ENCODE measurements around the gene GJB1.
A peak's percentile ranks its signal among the peaks of the same experiment; 100 is the strongest.

Gene GJB1

GRCh38 chrX:71215338-71215912, 7.6 kb upstream of the GJB1 start:
- DNase-seq, result no peak

- no peak for DNase-seq
These were observed 6.5 kb upstream of the GJB1 start for GRCh38 chrX:71216485-71216884.

- no peak for DNase-seq
These were observed 5.7 kb upstream of the GJB1 start for GRCh38 chrX:71217298-71217697.

- no peak for DNase-seq
These were observed 1.9 kb upstream of the GJB1 start for GRCh38 chrX:71221145-71221544.

- no peak for DNase-seq
These were observed 1.2 kb downstream of the GJB1 start for GRCh38 chrX:71224098-71224708.

- peak; percentile 32 to 51 (median 37) for DNase-seq
These were observed 2.0 kb downstream of the GJB1 start for GRCh38 chrX:71225009-71225408.

- peak; percentile 46 to 58 (median 56) for DNase-seq
These were observed 2.7 kb downstream of the GJB1 start for GRCh38 chrX:71225676-71226075.

- DNase-seq, result peak in 1 of 3 donors; percentile 10
These were observed 4.5 kb downstream of the GJB1 start for GRCh38 chrX:71227370-71228062.

- DNase-seq, result no peak
These were observed 5.1 kb downstream of the GJB1 start for GRCh38 chrX:71228063-71228642.

GRCh38 chrX:71235482-71235881, 12.5 kb downstream of the GJB1 start:
- no peak for DNase-seq

- peak; percentile 34 to 57 (median 50) for DNase-seq
These were observed 13.8 kb downstream of the GJB1 start for GRCh38 chrX:71236836-71237235.

GRCh38 chrX:71239781-71240180, 16.8 kb downstream of the GJB1 start:
- DNase-seq, result peak in 2 of 3 donors; percentile 28 to 49

GRCh38 chrX:71241301-71241700, 18.3 kb downstream of the GJB1 start:
- peak in 1 of 3 donors; percentile 34 for DNase-seq

- DNase-seq, result no peak
These were observed 21.5 kb downstream of the GJB1 start for GRCh38 chrX:71244359-71245128.

- DNase-seq, result no peak
These were observed 22.1 kb downstream of the GJB1 start for GRCh38 chrX:71245159-71245558.

GRCh38 chrX:71250841-71251240, 27.8 kb downstream of the GJB1 start:
- no peak for DNase-seq

GRCh38 chrX:71251466-71251973, 28.5 kb downstream of the GJB1 start:
- DNase-seq, result peak; percentile 45 to 71 (median 55)

GRCh38 chrX:71252221-71252620, 29.2 kb downstream of the GJB1 start:
- DNase-seq, result no peak

- DNase-seq, result peak; percentile 44 to 67 (median 47)
These were observed 30.4 kb downstream of the GJB1 start for GRCh38 chrX:71253253-71254091.

GRCh38 chrX:71254092-71254963, 31.3 kb downstream of the GJB1 start, which contains the start of gene ZMYM3:
Gene ZMYM3 (minus strand): TSS chrX:71254140. CDS start chrX:71253255, 885 bp downstream.
- peak; percentile 81 to 91 (median 85) for DNase-seq

- peak; percentile 35 to 58 (median 56) for DNase-seq
These were observed 33.0 kb downstream of the GJB1 start for GRCh38 chrX:71256051-71256450.

Measured in suppressor macrophage treated with lipopolysaccharide for 1 hour (primary cell).